Osteoblast (primary cell): ENCODE measurements around the gene SIX6. TPM values are rescaled to one million over a fixed set of nuclear protein-coding genes. Genes with fewer than 3 reads are reported as not detected.
A peak's percentile ranks its signal among the peaks of the same experiment; 100 is the strongest.

Experiments
- DNase-seq: peaks from one replicate; pipeline ENCODE4 v3.0.0; 2011; ENCODE audit warnings: low spot score, mixed read lengths; ENCODE audit not compliant: insufficient read length; ENCODE audit errors: missing footprints
- H2AFZ ChIP-seq: 2 replicates; pipeline ENCODE4 v1.6.0; 2011; ENCODE audit warnings: mild to moderate bottlenecking, low read length
- H3K27ac ChIP-seq: 2 replicates; pipeline ENCODE4 v1.5.1; 2011; ENCODE audit warnings: mild to moderate bottlenecking, low read depth, low read length, moderate library complexity
- H3K27me3 ChIP-seq: 2 replicates; pipeline ENCODE4 v1.6.0; 2012; ENCODE audit warnings: mild to moderate bottlenecking, control low read depth, inconsistent platforms, low read length, moderate library complexity; ENCODE audit not compliant: insufficient read depth
- H3K36me3 ChIP-seq: 2 replicates; pipeline ENCODE4 v1.5.1; 2011; ENCODE audit warnings: mild to moderate bottlenecking, low read length, control low read depth, moderate library complexity; ENCODE audit not compliant: insufficient read depth
- H3K4me1 ChIP-seq: 2 replicates; pipeline ENCODE4 v1.5.1; 2011; ENCODE audit warnings: mild to moderate bottlenecking, low read length, control low read depth, moderate library complexity; ENCODE audit not compliant: insufficient read depth
- H3K4me2 ChIP-seq: 2 replicates; pipeline ENCODE4 v1.6.0; 2011; ENCODE audit warnings: mild to moderate bottlenecking, low read length; ENCODE audit not compliant: insufficient read depth
- H3K4me3 ChIP-seq: fragments of 200-600 bp; sonication (generic); 3 replicates; pipeline ENCODE4 v1.5.1; 2012; ENCODE audit warnings: mild to moderate bottlenecking, low read length, inconsistent platforms; ENCODE audit not compliant: insufficient read depth
- H3K79me2 ChIP-seq: 2 replicates; pipeline ENCODE4 v1.6.0; 2012; ENCODE audit warnings: mild to moderate bottlenecking, low read length, control low read depth, inconsistent platforms; ENCODE audit not compliant: insufficient read depth
- H3K9me3 ChIP-seq: 2 replicates; pipeline ENCODE4 v1.5.1; 2011; ENCODE audit warnings: low read depth, low read length, control low read depth
- H4K20me1 ChIP-seq: 2 replicates; pipeline ENCODE4 v1.6.0; 2012; ENCODE audit warnings: mild to moderate bottlenecking, low read length, control low read depth; ENCODE audit not compliant: insufficient read depth
- CTCF ChIP-seq: IDR thresholded peaks from 2 replicates; pipeline ENCODE4 v1.5.1; 2011; ENCODE audit warnings: mild to moderate bottlenecking, low read depth, low read length, moderate library complexity; ENCODE audit errors: extremely low read depth
- total RNA-seq: library from RNA; depleted of rRNA; stranded (reverse); fragments of >200 nt; gene quantifications from 2 replicates; pipeline ENCODE4 v1.2.3, GENCODE V29; 2012

Gene SIX6
- total RNA-seq, 1 donor = not detected

GRCh38 chr14:60485598-60486251 is 23.2 kb upstream of the SIX6 start, which contains the start of gene C14orf39:
Gene C14orf39, minus strand, starts transcription at chr14:60486063. Its CDS starts 985 bp downstream, at chr14:60485078.
- peak; percentile 79 for DNase-seq
- peak within 1 kb of the TSS; percentile 78 for H3K4me2 ChIP-seq
- TF ChIP-seq CTCF = no peak
- H3K36me3 ChIP-seq = no peaks in the 10 kb centered on the region
- no peaks in the 10 kb centered on the region for H3K9me3 ChIP-seq
- H2AFZ ChIP-seq = peak within 1 kb of the TSS; percentile 80
- H4K20me1 ChIP-seq = no peaks in the 10 kb centered on the region
- peaks cover 3% of the 10 kb centered on the region for H3K4me1 ChIP-seq
- no peak within 1 kb of the TSS for H3K27ac ChIP-seq
- peak within 1 kb of the TSS; percentile 66 for H3K4me3 ChIP-seq
- no peaks in the 10 kb centered on the region for H3K79me2 ChIP-seq
- peaks cover 36% of the 10 kb centered on the region for H3K27me3 ChIP-seq

GRCh38 chr14:60487211-60487610 is 21.7 kb upstream of the SIX6 start:
- TF ChIP-seq CTCF = no peak
- Histone ChIP-seq H4K20me1 (no peaks in the 10 kb centered on the region), H3K27me3 (peaks cover 36% of the 10 kb centered on the region), H3K36me3 (no peaks in the 10 kb centered on the region), H3K4me2 (no peak overlapping the region), H3K9me3 (no peaks in the 10 kb centered on the region), H3K4me1 (peaks cover 3% of the 10 kb centered on the region), H2AFZ (no peak overlapping the region), H3K4me3 (no peak overlapping the region), H3K79me2 (no peaks in the 10 kb centered on the region), H3K27ac (no peak overlapping the region)
- no peak for DNase-seq

GRCh38 chr14:60488175-60488574 is 20.8 kb upstream of the SIX6 start:
- Histone ChIP-seq H3K4me1 (peaks cover 3% of the 10 kb centered on the region), H2AFZ (no peak overlapping the region), H3K9me3 (no peaks in the 10 kb centered on the region), H3K4me3 (no peak overlapping the region), H3K27me3 (peaks cover 36% of the 10 kb centered on the region), H3K4me2 (no peak overlapping the region), H4K20me1 (no peaks in the 10 kb centered on the region), H3K36me3 (no peaks in the 10 kb centered on the region), H3K79me2 (no peaks in the 10 kb centered on the region), H3K27ac (no peak overlapping the region)
- peak; percentile 53 for DNase-seq
- peak; percentile 27 for TF ChIP-seq CTCF

- Histone ChIP-seq H3K4me1 (peaks cover 2% of the 10 kb centered on the region), H4K20me1 (no peaks in the 10 kb centered on the region), H3K4me3 (no peak overlapping the region), H3K36me3 (no peaks in the 10 kb centered on the region), H3K27ac (no peak overlapping the region), H3K4me2 (no peak overlapping the region), H2AFZ (no peak overlapping the region), H3K79me2 (no peaks in the 10 kb centered on the region), H3K27me3 (peaks cover 29% of the 10 kb centered on the region), H3K9me3 (no peaks in the 10 kb centered on the region)
- no peak for DNase-seq
- TF ChIP-seq CTCF = no peak
Observed at GRCh38 chr14:60490270-60490669, 18.7 kb upstream of the SIX6 start.
